Suprapubic skin (tissue), 3 donors: ENCODE data around the gene FSTL4.

Experiments
- POLR2A ChIP-seq, 2 donors: fragments of 450-650 bp; IDR thresholded peaks; one replicate each; pipeline ENCODE4 v1.6.1; 2017; ENCODE audit warnings: antibody characterized with exemption in 2 of 2, mild to moderate bottlenecking in 2 of 2, moderate library complexity in 2 of 2
- TF ChIP-seq, protein P1 (sequence below), 2 donors: fragments of 200-600 bp in 1 of 2; fragments of 450-650 bp in 1 of 2; sonication (generic) in 1 of 2; IDR thresholded peaks; one replicate each; pipeline ENCODE4 v1.5.1; 2016 to 2019; ENCODE audit warnings: antibody characterized with exemption in 2 of 2, mild to moderate bottlenecking in 1 of 2, moderate library complexity in 1 of 2

DNA sequence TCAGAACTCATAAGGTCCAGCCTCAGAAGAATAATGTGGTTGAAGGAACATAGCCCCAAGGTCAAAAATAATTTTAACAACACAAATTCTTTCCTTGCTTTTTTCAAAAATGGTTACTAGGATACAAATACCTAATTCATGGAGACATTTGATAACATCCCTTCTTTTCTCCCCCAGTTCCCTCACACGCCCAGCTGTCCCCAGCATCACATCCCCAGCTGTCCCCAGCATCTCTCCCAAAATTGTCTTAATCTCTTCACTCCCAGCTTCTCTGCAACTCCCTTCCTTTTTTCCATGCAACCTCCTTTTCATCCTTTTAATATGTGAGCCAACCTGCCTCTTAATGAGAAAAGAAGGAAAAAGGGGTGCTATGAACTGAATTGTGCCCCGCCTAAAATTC is 77.8 kb downstream of the FSTL4 start:
- TF ChIP-seq, protein P1, sequence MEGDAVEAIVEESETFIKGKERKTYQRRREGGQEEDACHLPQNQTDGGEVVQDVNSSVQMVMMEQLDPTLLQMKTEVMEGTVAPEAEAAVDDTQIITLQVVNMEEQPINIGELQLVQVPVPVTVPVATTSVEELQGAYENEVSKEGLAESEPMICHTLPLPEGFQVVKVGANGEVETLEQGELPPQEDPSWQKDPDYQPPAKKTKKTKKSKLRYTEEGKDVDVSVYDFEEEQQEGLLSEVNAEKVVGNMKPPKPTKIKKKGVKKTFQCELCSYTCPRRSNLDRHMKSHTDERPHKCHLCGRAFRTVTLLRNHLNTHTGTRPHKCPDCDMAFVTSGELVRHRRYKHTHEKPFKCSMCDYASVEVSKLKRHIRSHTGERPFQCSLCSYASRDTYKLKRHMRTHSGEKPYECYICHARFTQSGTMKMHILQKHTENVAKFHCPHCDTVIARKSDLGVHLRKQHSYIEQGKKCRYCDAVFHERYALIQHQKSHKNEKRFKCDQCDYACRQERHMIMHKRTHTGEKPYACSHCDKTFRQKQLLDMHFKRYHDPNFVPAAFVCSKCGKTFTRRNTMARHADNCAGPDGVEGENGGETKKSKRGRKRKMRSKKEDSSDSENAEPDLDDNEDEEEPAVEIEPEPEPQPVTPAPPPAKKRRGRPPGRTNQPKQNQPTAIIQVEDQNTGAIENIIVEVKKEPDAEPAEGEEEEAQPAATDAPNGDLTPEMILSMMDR (IDR thresholded peaks at IDR 0.05): no peak
- TF ChIP-seq POLR2A (IDR thresholded peaks at IDR 0.05): no peak
